ENCODE data around the gene MAP3K19. TPM values are rescaled to one million over a fixed set of nuclear protein-coding genes. Genes with fewer than 3 reads are reported as not detected.

MAP3K19 gene
- total RNA-seq, 1 donor from 2014 or later, result not detected

DNA sequence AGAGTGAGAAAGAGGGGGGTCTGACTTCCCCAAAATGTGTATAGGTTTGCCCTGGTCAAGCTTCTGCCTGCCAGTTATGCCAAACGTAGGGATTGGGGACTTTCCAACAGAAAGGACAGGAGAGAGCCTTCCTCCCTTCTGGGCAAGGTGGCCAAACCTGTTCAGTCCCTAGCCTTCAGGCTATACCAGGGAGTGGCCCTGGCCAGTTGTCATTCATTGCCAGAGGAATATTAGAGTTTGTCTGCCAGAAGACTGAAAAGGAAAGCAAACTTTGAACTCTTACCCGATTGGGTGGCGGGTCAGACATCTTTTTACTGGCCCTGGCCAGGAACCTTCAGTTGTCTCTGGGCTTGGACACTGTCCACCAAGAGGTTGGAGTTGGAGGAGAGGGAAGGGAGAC lies 27.0 kb upstream of the MAP3K19 start:
- Histone ChIP-seq H3K9me3 (replicated peaks) (peaks cover 15% of the 10 kb centered on the region), H3K4me3 (no peak overlapping the region), H3K4me1 (peaks cover 24% of the 10 kb centered on the region), H3K27ac (replicated peaks) (no peak overlapping the region), H3K27me3 (ENCODE audit: low read depth) (no peaks in the 10 kb centered on the region), H3K36me3 (peaks cover 10% of the 10 kb centered on the region)
- intact Hi-C loops (cut with micrococcal nuclease), result no loop called here
- TF ChIP-seq, protein P1, sequence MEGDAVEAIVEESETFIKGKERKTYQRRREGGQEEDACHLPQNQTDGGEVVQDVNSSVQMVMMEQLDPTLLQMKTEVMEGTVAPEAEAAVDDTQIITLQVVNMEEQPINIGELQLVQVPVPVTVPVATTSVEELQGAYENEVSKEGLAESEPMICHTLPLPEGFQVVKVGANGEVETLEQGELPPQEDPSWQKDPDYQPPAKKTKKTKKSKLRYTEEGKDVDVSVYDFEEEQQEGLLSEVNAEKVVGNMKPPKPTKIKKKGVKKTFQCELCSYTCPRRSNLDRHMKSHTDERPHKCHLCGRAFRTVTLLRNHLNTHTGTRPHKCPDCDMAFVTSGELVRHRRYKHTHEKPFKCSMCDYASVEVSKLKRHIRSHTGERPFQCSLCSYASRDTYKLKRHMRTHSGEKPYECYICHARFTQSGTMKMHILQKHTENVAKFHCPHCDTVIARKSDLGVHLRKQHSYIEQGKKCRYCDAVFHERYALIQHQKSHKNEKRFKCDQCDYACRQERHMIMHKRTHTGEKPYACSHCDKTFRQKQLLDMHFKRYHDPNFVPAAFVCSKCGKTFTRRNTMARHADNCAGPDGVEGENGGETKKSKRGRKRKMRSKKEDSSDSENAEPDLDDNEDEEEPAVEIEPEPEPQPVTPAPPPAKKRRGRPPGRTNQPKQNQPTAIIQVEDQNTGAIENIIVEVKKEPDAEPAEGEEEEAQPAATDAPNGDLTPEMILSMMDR (IDR thresholded peaks at IDR 0.05; ENCODE audit: borderline replicate concordance), result no peak
- DNase-seq, result no peak

DNA sequence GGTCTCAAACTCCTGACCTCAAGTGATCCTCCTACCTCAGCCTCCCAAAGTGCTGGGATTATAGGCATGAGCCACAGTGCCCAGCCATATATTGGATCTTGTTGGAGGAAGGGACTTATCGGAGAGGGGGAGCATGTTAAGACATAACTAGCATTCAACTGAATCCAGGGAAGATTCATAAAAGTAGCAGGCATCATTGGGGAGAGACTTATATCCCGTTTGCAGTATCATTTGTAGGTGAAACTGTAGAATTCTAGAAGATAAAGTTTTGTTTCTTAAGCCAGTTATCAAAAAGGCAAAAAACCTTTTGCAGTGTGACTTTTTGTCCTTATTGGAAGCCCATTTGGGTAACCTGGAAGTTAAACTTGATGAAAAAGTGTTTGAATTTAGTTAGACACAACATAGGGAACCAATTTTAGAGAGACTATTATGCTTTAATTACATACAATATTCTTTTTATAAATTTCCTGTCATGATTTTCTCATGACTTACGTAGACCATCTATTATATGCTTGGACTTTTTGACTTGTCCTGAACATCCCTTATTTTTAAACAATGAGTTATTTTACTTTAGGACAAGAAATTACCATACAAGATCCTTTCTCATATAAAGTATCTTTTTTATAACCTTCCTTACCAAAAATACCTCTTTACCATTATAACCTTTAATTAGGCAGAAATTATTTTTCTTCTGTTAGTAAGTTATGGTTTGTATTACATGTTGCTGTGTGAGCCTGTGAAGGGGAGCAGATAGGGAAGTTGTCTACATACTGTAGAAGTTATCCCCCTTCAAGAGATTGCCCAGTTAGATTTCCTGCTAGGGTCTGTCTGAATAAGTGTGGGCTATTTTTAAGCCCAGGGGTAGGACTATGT lies 25.1 kb upstream of the MAP3K19 start:
- intact Hi-C loops (cut with micrococcal nuclease), result no loop called here
- peaks cover 2% of the 10 kb centered on the region for H3K36me3 ChIP-seq
- no peak for DNase-seq
- TF ChIP-seq, protein P1 (IDR thresholded peaks at IDR 0.05; ENCODE audit: borderline replicate concordance), result no peak
- H3K4me3 ChIP-seq, result no peak overlapping the region
- H3K27ac ChIP-seq (replicated peaks), result no peak overlapping the region
- peaks cover 15% of the 10 kb centered on the region for H3K9me3 ChIP-seq (replicated peaks)
- H3K4me1 ChIP-seq, result peaks cover 42% of the 10 kb centered on the region
- H3K27me3 ChIP-seq (ENCODE audit: low read depth), result no peaks in the 10 kb centered on the region

DNA sequence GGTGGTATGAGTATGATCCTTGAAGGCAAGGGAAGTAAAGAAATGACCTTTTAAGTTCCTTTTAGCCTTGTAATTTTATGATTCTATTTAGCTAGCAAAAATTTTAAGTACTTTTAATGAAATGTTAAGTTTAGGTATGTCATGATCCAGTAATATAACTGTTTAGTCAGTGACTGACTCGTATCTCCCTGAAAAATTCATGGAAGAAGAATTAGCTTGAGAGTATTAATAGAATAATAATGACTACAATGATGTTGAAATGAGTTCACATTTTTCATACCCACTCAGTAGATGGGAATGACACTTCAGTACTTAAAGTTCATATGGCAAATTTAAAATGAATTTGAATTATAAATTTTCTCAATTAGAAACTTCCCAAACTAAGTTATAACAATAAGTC lies 19.5 kb upstream of the MAP3K19 start:
- TF ChIP-seq, protein P1 (IDR thresholded peaks at IDR 0.05; ENCODE audit: borderline replicate concordance), result no peak
- Histone ChIP-seq H3K27ac (replicated peaks) (peak overlapping the region; percentile 14), H3K36me3 (peaks cover 12% of the 10 kb centered on the region), H3K9me3 (replicated peaks) (peaks cover 2% of the 10 kb centered on the region), H3K27me3 (ENCODE audit: low read depth) (no peaks in the 10 kb centered on the region), H3K4me3 (no peak overlapping the region), H3K4me1 (peaks cover 79% of the 10 kb centered on the region)
- intact Hi-C loops (cut with micrococcal nuclease), result no loop called here
- no peak for DNase-seq

DNA sequence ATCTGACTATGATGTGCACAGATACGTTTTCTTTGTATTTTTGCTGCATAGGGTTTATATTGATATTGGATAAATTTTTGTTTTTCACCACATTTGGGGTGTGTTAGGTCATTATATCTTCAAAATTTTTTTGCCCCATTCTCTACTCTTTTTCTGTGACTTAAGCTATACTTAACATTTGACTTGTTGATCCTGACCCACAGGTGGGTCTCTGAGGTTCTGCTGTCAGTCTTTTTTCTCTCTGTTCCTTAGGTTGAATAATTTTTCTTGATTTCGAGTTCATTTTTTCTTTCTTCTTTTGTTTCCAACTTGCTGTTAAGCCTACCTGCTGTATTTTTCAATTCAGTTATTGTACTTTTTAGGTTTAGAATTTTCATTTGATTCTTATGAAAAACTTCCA lies 16.9 kb upstream of the MAP3K19 start:
- peak overlapping the region; percentile 26 for H3K27ac ChIP-seq (replicated peaks)
- TF ChIP-seq, protein P1 (IDR thresholded peaks at IDR 0.05; ENCODE audit: borderline replicate concordance), result no peak
- DNase-seq, result no peak

DNA sequence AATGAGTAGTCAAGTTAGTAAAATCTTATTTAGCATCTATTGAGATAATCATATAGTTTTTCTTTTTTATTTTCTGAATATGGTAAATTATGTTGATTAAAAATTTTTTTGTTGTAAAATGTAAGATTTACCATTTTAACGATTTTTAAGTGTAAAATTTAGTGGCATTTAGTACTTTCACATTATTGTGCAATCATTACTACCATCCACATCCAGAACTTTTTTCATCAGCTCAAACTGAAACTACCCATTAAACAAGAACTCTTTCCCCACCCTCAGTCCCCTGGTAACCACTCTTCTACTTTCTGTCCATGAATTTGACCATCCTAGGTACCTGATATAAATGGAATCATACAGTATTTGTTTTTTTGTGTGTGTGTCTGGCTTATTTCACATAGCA lies 16.0 kb upstream of the MAP3K19 start:
- intact Hi-C loops (cut with micrococcal nuclease), result no loop called here
- Histone ChIP-seq H3K27me3 (ENCODE audit: low read depth) (no peaks in the 10 kb centered on the region), H3K4me3 (no peak overlapping the region), H3K36me3 (peaks cover 28% of the 10 kb centered on the region), H3K4me1 (peaks cover 92% of the 10 kb centered on the region), H3K27ac (replicated peaks) (peak overlapping the region; percentile 26), H3K9me3 (replicated peaks) (no peaks in the 10 kb centered on the region)
- TF ChIP-seq, protein P1 (IDR thresholded peaks at IDR 0.05; ENCODE audit: borderline replicate concordance), result no peak
- no peak for DNase-seq

More for the DNA sequence above, 16.9 kb upstream of the MAP3K19 start:
- no peaks in the 10 kb centered on the region for H3K27me3 ChIP-seq (ENCODE audit: low read depth)
- no peak overlapping the region for H3K4me3 ChIP-seq
- peaks cover 28% of the 10 kb centered on the region for H3K36me3 ChIP-seq
- intact Hi-C loops (cut with micrococcal nuclease), result no loop called here
- peaks cover 92% of the 10 kb centered on the region for H3K4me1 ChIP-seq
- H3K9me3 ChIP-seq (replicated peaks), result no peaks in the 10 kb centered on the region
